IMR-90 (cell line): ENCODE data around the gene CHPF2. TPM values are rescaled to one million over a fixed set of nuclear protein-coding genes. Genes with fewer than 3 reads are reported as not detected.
A peak's percentile ranks its signal among the peaks of the same experiment; 100 is the strongest.

Source experiments
- ATAC-seq: fragments of 200-7000 bp; cut with Tn5 transposase; 2 replicates; pipeline ENCODE4 v1.9.1; 2020; ENCODE audit warnings: low read depth, mild to moderate bottlenecking, moderate library complexity
- BruUV-seq: library from RNA; stranded (reverse); fragments of 400-500 nt; replicated peaks from 2 replicates; lab custom pipeline; 2021; lab: Mats Ljungman, UMichigan
- CTCF ChIA-PET: fragments of 300-600 bp; formaldehyde crosslinking; extraction: SDS; loops from one replicate; lab custom pipeline; 2021; ENCODE audit warnings: antibody characterized with exemption; lab: Yijun Ruan, JAX
- POLR2A ChIA-PET: fragments of 300-600 bp; sonication (Branson Sonifier 250); formaldehyde crosslinking; loops from one replicate; lab custom pipeline; 2022; ENCODE audit warnings: antibody characterized with exemption; ENCODE audit not compliant: unreplicated experiment; lab: Charles Lee
- DNase-seq: peaks from one replicate; pipeline ENCODE4 v3.0.0; 2013
- H2AFZ ChIP-seq: replicated peaks from 2 replicates; pipeline ENCODE3; 2013; ENCODE audit warnings: low read length, mild to moderate bottlenecking; ENCODE audit not compliant: poor library complexity
- H2AK5ac ChIP-seq: 2 replicates; pipeline ENCODE4 v1.6.1; 2013; ENCODE audit warnings: low read depth, low read length, inconsistent platforms
- H2AK9ac ChIP-seq: replicated peaks from 2 replicates; pipeline ENCODE3; 2013; ENCODE audit warnings: mild to moderate bottlenecking, low read depth, low read length, moderate library complexity; ENCODE audit not compliant: poor library complexity
- H2BK120ac ChIP-seq: 2 replicates; pipeline ENCODE4 v1.6.1; 2013; ENCODE audit warnings: low read depth, low read length, inconsistent platforms
- H2BK15ac ChIP-seq: 3 replicates; pipeline ENCODE4 v1.6.1; 2013; ENCODE audit warnings: low read depth, low read length, inconsistent platforms
- H2BK20ac ChIP-seq: 2 replicates; pipeline ENCODE4 v1.6.1; 2013; ENCODE audit warnings: low read depth, mild to moderate bottlenecking, inconsistent platforms, low read length, moderate library complexity
- H2BK5ac ChIP-seq: 2 replicates; pipeline ENCODE4 v1.6.1; 2013; ENCODE audit warnings: mild to moderate bottlenecking, low read depth, low read length, inconsistent platforms; ENCODE audit not compliant: poor library complexity, severe bottlenecking
- H3K14ac ChIP-seq: replicated peaks from 2 replicates; pipeline ENCODE4 v1.6.1; 2013; ENCODE audit warnings: low read depth, low read length, inconsistent platforms
- H3K18ac ChIP-seq: 2 replicates; pipeline ENCODE4 v1.6.1; 2013; ENCODE audit warnings: low read depth, low read length, control low read depth
- H3K23ac ChIP-seq: 2 replicates; pipeline ENCODE4 v1.6.1; 2013; ENCODE audit warnings: low read depth, low read length, inconsistent platforms
- H3K27ac ChIP-seq: 2 replicates; pipeline ENCODE4 v1.5.1; 2013; ENCODE audit warnings: mild to moderate bottlenecking, control low read depth, low read length; ENCODE audit not compliant: insufficient read depth
- H3K27me3 ChIP-seq: 2 replicates; pipeline ENCODE4 v1.6.1; 2013; ENCODE audit warnings: low read length; ENCODE audit not compliant: control insufficient read depth, insufficient read depth
- H3K36me3 ChIP-seq: 2 replicates; pipeline ENCODE4 v1.6.1; 2013; ENCODE audit warnings: low read length, mixed read lengths; ENCODE audit not compliant: control insufficient read depth, insufficient read depth
- H3K4ac ChIP-seq: 2 replicates; pipeline ENCODE4 v1.6.1; 2013; ENCODE audit warnings: low read depth, low read length, inconsistent platforms
- H3K4me1 ChIP-seq: 2 replicates; pipeline ENCODE4 v1.6.1; 2013; ENCODE audit warnings: low read length, mixed read lengths; ENCODE audit not compliant: control insufficient read depth, insufficient read depth
- H3K4me2 ChIP-seq: 2 replicates; pipeline ENCODE4 v1.6.1; 2013; ENCODE audit warnings: low read depth, mild to moderate bottlenecking, control low read depth, low read length, moderate library complexity
- H3K4me3 ChIP-seq: 2 replicates; pipeline ENCODE4 v1.5.1; 2013; ENCODE audit warnings: low read depth, mild to moderate bottlenecking, control low read depth, low read length, moderate library complexity; ENCODE audit not compliant: insufficient read depth
- H3K56ac ChIP-seq: 2 replicates; pipeline ENCODE4 v1.6.1; 2013; ENCODE audit warnings: low read length, inconsistent platforms; ENCODE audit not compliant: insufficient read depth; ENCODE audit errors: extremely low read depth
- H3K79me1 ChIP-seq, 2 experiments: 2 replicates each; pipeline ENCODE4 v1.6.1; 2013; ENCODE audit warnings: low read length in 2 of 2, inconsistent platforms in 1 of 2, low read depth in 1 of 2
- H3K9ac ChIP-seq: 2 replicates; pipeline ENCODE4 v1.6.1; 2013; ENCODE audit warnings: low read depth, low read length, control low read depth
- H3K9me1 ChIP-seq: 2 replicates; pipeline ENCODE4 v1.6.1; 2013; ENCODE audit warnings: low read length, inconsistent platforms; ENCODE audit not compliant: insufficient read depth
- H3K9me3 ChIP-seq: 2 replicates; pipeline ENCODE4 v1.6.1; 2013; ENCODE audit warnings: low read length; ENCODE audit not compliant: control insufficient read depth, insufficient read depth
- H4K20me1 ChIP-seq: 2 replicates; pipeline ENCODE4 v1.6.1; 2013; ENCODE audit warnings: low read length, inconsistent platforms; ENCODE audit not compliant: insufficient read depth
- H4K5ac ChIP-seq: 2 replicates; pipeline ENCODE4 v1.6.1; 2013; ENCODE audit warnings: mild to moderate bottlenecking, low read depth, low read length, control low read depth
- H4K8ac ChIP-seq, 2 experiments: 2 replicates each; pipeline ENCODE4 v1.6.1; 2013; ENCODE audit warnings: low read depth in 2 of 2, low read length in 2 of 2, control low read depth in 1 of 2, inconsistent platforms in 1 of 2
- H4K91ac ChIP-seq: 2 replicates; pipeline ENCODE4 v1.6.1; 2013; ENCODE audit warnings: low read depth, low read length, inconsistent platforms; ENCODE audit not compliant: insufficient read depth
- BHLHE40 ChIP-seq: fragments of 150-350 bp; IDR thresholded peaks from 2 replicates; pipeline ENCODE4 v1.6.1; 2016; ENCODE audit warnings: mild to moderate bottlenecking, low read depth, low read length
- CHD1 ChIP-seq: IDR thresholded peaks from 2 replicates; pipeline ENCODE4 v1.6.1; 2012; ENCODE audit warnings: low read depth, low read length, improper control_type of control experiment
- FOS ChIP-seq: fragments of 150-350 bp; IDR thresholded peaks from 2 replicates; pipeline ENCODE4 v1.6.1; 2016; ENCODE audit warnings: low read depth, low read length
- MAFK ChIP-seq: IDR thresholded peaks from 2 replicates; pipeline ENCODE4 v1.6.1; 2012; ENCODE audit warnings: low read depth, low read length, improper control_type of control experiment
- MAZ ChIP-seq: IDR thresholded peaks from 2 replicates; pipeline ENCODE4 v1.6.1; 2012; ENCODE audit warnings: low read depth, mild to moderate bottlenecking, low read length, improper control_type of control experiment, moderate library complexity, borderline replicate concordance
- MXI1 ChIP-seq: IDR thresholded peaks from 2 replicates; pipeline ENCODE4 v1.6.1; 2012; ENCODE audit warnings: low read depth, mild to moderate bottlenecking, low read length, moderate library complexity, borderline replicate concordance
- NFE2L2 ChIP-seq: fragments of 150-350 bp; IDR thresholded peaks from 2 replicates; pipeline ENCODE4 v1.6.1; 2016; ENCODE audit warnings: low read depth, mild to moderate bottlenecking, low read length
- POLR2A ChIP-seq: IDR thresholded peaks from 2 replicates; pipeline ENCODE4 v1.6.1; 2012; ENCODE audit warnings: mild to moderate bottlenecking, low read depth, low read length
- RAD21 ChIP-seq: IDR thresholded peaks from 2 replicates; pipeline ENCODE4 v1.6.1; 2012; ENCODE audit warnings: low read length, improper control_type of control experiment
- RCOR1 ChIP-seq: IDR thresholded peaks from 2 replicates; pipeline ENCODE4 v1.6.1; 2012; ENCODE audit warnings: mild to moderate bottlenecking, low read length, improper control_type of control experiment; ENCODE audit not compliant: insufficient replicate concordance
- RFX5 ChIP-seq: IDR thresholded peaks from 2 replicates; pipeline ENCODE4 v1.8.0; 2012; ENCODE audit warnings: low read depth, mild to moderate bottlenecking, low read length, moderate library complexity
- SMC3 ChIP-seq: fragments of 150-350 bp; IDR thresholded peaks from 2 replicates; pipeline ENCODE4 v1.6.1; 2016; ENCODE audit warnings: low read depth, mild to moderate bottlenecking, antibody characterized with exemption, low read length, moderate library complexity
- WGBS, 2 experiments: methylation state at CpG; one replicate each; pipeline versions ENCODE4 v1.1.5 to v1.1.7; 2013; ENCODE audit warnings: missing lambda C conversion rate in 2 of 2; ENCODE audit not compliant: insufficient read length in 1 of 2; ENCODE audit errors: extremely low coverage in 2 of 2; 5-methylcytosine and 5-hydroxymethylcytosine counted together
- dilution Hi-C: fragments of 300-500 bp; cut with HindIII; formaldehyde crosslinking; loops from one replicate; pipeline ENCODE4 v1.14.3; 2018; ENCODE audit warnings: low sequenced_read_pairs; ENCODE audit not compliant: unreplicated experiment
- in situ Hi-C: fragments of 300-500 bp; cut with MboI; formaldehyde crosslinking; loops from 3 replicates; pipeline ENCODE4 v1.14.3; 2019; ENCODE audit warnings: low sequenced_read_pairs, inconsistent platforms, mixed read lengths
- intact Hi-C: fragments of 100-400 bp; cut with micrococcal nuclease; formaldehyde crosslinking; loops from 2 replicates; pipeline ENCODE4 v1.10.0; 2022
- polyA plus RNA-seq, 3 experiments: library from polyadenylated mRNA; depleted of rRNA; stranded (reverse); fragments of >200 nt; gene quantifications; 2 replicates each; pipeline ENCODE4 v1.2.3, GENCODE V29; 2012; ENCODE audit warnings: low replicate concordance in 1 of 3
- total RNA-seq: library from RNA; depleted of rRNA; stranded (reverse); fragments of >200 nt; gene quantifications from 2 replicates; pipeline ENCODE4 v1.2.3, GENCODE V29; 2012
- TF ChIP-seq, protein P1 (sequence below): fragments of 150-350 bp; IDR thresholded peaks from 2 replicates; pipeline ENCODE4 v1.6.1; 2017; ENCODE audit warnings: mild to moderate bottlenecking, antibody characterized with exemption, low read length, low read depth
- TF ChIP-seq, protein P2 (sequence below): fragments of 150-350 bp; IDR thresholded peaks from 2 replicates; pipeline ENCODE4 v1.6.1; 2016; ENCODE audit warnings: low read depth, mild to moderate bottlenecking, low read length, moderate library complexity, borderline replicate concordance

The CHPF2 gene
- total and polyA plus RNA-seq, 2 of the 4 experiments (the other 2 are of a cell fraction) = 26.2 to 77.0 TPM

DNA sequence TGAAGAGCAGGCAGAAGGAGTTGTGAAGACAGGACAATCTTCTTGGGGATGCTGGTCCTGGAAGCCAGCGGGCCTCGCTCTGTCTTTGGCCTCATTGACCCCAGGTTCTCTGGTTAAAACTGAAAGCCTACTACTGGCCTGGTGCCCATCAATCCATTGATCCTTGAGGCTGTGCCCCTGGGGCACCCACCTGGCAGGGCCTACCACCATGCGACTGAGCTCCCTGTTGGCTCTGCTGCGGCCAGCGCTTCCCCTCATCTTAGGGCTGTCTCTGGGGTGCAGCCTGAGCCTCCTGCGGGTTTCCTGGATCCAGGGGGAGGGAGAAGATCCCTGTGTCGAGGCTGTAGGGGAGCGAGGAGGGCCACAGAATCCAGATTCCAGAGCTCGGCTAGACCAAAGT lies 1.5 kb downstream of the CHPF2 start:
- Histone ChIP-seq H3K9ac (peak overlapping the region; percentile 85; the same call in 1 of the 2 replicates), H3K9me1 (0 out of 2 replicates have a peak, but pooled peaks cover 4% of the 10 kb centered on the region), H2AK5ac (peak overlapping the region; percentile 91; the same call in 1 of the 2 replicates), H3K4me3 (peak overlapping the region; percentile 76), H4K20me1 (peaks cover 60% of the 10 kb centered on the region), H3K79me1 (peaks cover 0 to 60% of the 10 kb centered on the region in 2 experiments; a peak in 3 of 4 replicates), H4K5ac (no peak overlapping the region), H3K18ac (no peak overlapping the region), H4K91ac (no peak overlapping the region), H3K4me1 (peaks cover 12% of the 10 kb centered on the region), H3K36me3 (peaks cover 41% of the 10 kb centered on the region), H3K4me2 (peak overlapping the region; percentile 69), H3K9me3 (no peaks in the 10 kb centered on the region), H3K27ac (no peak overlapping the region; the same call in 1 of the 2 replicates), H2BK5ac (peak overlapping the region; percentile 51), H4K8ac (no peak overlapping the region), H3K56ac (peak overlapping the region; percentile 89; the same call in 1 of the 2 replicates), H3K27me3 (no peaks in the 10 kb centered on the region), H2BK120ac (no peak overlapping the region), H3K14ac (peak overlapping the region; percentile 50), H2AK9ac (peak overlapping the region; percentile 1), H2BK15ac (no peak overlapping the region), H2AFZ (no peak overlapping the region), H3K23ac (peak overlapping the region; percentile 33), H2BK20ac (no peak overlapping the region), H3K4ac (0 out of 2 replicates have a peak overlapping the region, but pooled peaks have one; percentile 37)
- CTCF ChIA-PET = interaction anchor here (1.5 kb wide), 1 partner anchor 10 kb away, joined by 5 read pairs; no protein-coding TSS in a partner anchor
- dilution Hi-C loops (no loop called here), intact Hi-C loops (no loop called here), in situ Hi-C loops (no loop called here)
- 90% methylated on average over 4 of the region's 9 CpGs; no CpG with 5 or more reads in 1 of the 2 experiments for WGBS, 2 experiments
- DNase-seq (no peak), ATAC-seq (no peak)
- TF ChIP-seq MAFK (no peak), SMC3 (no peak), MXI1 (no peak), POLR2A (no peak), RFX5 (no peak), NFE2L2 (no peak), MAZ (no peak), FOS (no peak), RAD21 (no peak), RCOR1 (no peak), CHD1 (no peak), BHLHE40 (no peak)
- TF ChIP-seq, protein P1, sequence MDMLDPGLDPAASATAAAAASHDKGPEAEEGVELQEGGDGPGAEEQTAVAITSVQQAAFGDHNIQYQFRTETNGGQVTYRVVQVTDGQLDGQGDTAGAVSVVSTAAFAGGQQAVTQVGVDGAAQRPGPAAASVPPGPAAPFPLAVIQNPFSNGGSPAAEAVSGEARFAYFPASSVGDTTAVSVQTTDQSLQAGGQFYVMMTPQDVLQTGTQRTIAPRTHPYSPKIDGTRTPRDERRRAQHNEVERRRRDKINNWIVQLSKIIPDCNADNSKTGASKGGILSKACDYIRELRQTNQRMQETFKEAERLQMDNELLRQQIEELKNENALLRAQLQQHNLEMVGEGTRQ = no peak
- TF ChIP-seq, protein P2, sequence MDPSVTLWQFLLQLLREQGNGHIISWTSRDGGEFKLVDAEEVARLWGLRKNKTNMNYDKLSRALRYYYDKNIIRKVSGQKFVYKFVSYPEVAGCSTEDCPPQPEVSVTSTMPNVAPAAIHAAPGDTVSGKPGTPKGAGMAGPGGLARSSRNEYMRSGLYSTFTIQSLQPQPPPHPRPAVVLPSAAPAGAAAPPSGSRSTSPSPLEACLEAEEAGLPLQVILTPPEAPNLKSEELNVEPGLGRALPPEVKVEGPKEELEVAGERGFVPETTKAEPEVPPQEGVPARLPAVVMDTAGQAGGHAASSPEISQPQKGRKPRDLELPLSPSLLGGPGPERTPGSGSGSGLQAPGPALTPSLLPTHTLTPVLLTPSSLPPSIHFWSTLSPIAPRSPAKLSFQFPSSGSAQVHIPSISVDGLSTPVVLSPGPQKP = no peak
- BruUV-seq = no TSS peak
- POLR2A ChIA-PET = no interaction called here
